Measurements from ENCODE around the gene C1orf167. TPM values are rescaled to one million over a fixed set of nuclear protein-coding genes. Genes with fewer than 3 reads are reported as not detected.

C1orf167 gene
- total and polyA plus RNA-seq, 2 experiments from 2014 or later, result 1.7 to 2.2 TPM

DNA sequence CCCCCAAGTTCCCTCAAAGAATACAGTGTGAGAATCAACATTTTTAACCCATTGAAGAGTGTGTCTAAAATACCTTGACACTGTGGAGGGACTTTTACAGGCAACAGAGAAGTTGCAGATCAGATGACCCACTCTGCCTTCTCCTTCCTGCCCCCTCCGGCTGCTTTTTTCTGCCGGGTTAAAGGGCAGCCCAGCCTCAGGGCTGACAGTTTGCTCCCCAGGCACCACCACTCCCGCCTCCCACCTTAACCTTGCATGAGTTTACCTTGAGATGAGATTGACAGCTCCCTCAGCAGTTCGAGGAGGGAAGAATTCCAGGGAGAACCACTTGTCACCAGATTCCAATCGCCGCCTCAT is 40.6 kb downstream of the C1orf167 start:
- ATAC-seq, result no peak
- no peaks in the 10 kb centered on the region for H3K27me3 ChIP-seq (ENCODE audit: insufficient read depth)
- Mint-ChIP-seq H3K27ac (0 out of 2 replicates have a peak overlapping the region, but pooled peaks have one; percentile 56), H3K4me3 (peak overlapping the region; percentile 92), H3K27me3 (ENCODE audit: insufficient read depth, low read depth, poor library complexity) (peaks cover 10% of the 10 kb centered on the region), H3K9me3 (peaks cover 2% of the 10 kb centered on the region; the same call in 1 of the 3 replicates), H3K36me3 (ENCODE audit: low read depth) (peaks cover 29% of the 10 kb centered on the region), H3K4me1 (peaks cover 40% of the 10 kb centered on the region)
- peaks cover 32% of the 10 kb centered on the region for H3K4me1 ChIP-seq (ENCODE audit: insufficient read depth)
- H3K9me2 ChIP-seq (ENCODE audit: insufficient read depth), result no peaks in the 10 kb centered on the region
- DNase-seq (ENCODE audit: low spot score), result peak; percentile 55
- peaks cover 25% of the 10 kb centered on the region for H3K79me2 ChIP-seq (replicated peaks; ENCODE audit: insufficient read depth)
- no peak overlapping the region for H2AFZ ChIP-seq
- no peaks in the 10 kb centered on the region; the same call in 1 of the 2 replicates for H3K36me3 ChIP-seq (ENCODE audit: insufficient read depth)
- H4K20me1 ChIP-seq (replicated peaks; ENCODE audit: insufficient read depth), result no peaks in the 10 kb centered on the region; the same call in 1 of the 2 replicates
- peak overlapping the region; percentile 100 for H3K4me2 ChIP-seq
- TF ChIP-seq STAT1 (IDR thresholded peaks at IDR 0.05; ENCODE audit: unreplicated experiment) (no peak), JUNB (IDR thresholded peaks at IDR 0.05; ENCODE audit: unreplicated experiment) (no peak), CREB1 (CRISPR knock-in tag; IDR thresholded peaks at IDR 0.05; ENCODE audit: low read depth) (no peak), EZH2phosphoT487 (IDR thresholded peaks at IDR 0.05; ENCODE audit: unreplicated experiment) (no peak), NANOG (IDR thresholded peaks at IDR 0.05; ENCODE audit: borderline replicate concordance) (no peak), POLR2AphosphoS5 (IDR thresholded peaks at IDR 0.05; ENCODE audit: low read depth) (no peak)
- TF ChIP-seq, protein P1, sequence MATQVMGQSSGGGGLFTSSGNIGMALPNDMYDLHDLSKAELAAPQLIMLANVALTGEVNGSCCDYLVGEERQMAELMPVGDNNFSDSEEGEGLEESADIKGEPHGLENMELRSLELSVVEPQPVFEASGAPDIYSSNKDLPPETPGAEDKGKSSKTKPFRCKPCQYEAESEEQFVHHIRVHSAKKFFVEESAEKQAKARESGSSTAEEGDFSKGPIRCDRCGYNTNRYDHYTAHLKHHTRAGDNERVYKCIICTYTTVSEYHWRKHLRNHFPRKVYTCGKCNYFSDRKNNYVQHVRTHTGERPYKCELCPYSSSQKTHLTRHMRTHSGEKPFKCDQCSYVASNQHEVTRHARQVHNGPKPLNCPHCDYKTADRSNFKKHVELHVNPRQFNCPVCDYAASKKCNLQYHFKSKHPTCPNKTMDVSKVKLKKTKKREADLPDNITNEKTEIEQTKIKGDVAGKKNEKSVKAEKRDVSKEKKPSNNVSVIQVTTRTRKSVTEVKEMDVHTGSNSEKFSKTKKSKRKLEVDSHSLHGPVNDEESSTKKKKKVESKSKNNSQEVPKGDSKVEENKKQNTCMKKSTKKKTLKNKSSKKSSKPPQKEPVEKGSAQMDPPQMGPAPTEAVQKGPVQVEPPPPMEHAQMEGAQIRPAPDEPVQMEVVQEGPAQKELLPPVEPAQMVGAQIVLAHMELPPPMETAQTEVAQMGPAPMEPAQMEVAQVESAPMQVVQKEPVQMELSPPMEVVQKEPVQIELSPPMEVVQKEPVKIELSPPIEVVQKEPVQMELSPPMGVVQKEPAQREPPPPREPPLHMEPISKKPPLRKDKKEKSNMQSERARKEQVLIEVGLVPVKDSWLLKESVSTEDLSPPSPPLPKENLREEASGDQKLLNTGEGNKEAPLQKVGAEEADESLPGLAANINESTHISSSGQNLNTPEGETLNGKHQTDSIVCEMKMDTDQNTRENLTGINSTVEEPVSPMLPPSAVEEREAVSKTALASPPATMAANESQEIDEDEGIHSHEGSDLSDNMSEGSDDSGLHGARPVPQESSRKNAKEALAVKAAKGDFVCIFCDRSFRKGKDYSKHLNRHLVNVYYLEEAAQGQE (IDR thresholded peaks at IDR 0.05; ENCODE audit: unreplicated experiment), result no peak
- TF ChIP-seq, protein P2, sequence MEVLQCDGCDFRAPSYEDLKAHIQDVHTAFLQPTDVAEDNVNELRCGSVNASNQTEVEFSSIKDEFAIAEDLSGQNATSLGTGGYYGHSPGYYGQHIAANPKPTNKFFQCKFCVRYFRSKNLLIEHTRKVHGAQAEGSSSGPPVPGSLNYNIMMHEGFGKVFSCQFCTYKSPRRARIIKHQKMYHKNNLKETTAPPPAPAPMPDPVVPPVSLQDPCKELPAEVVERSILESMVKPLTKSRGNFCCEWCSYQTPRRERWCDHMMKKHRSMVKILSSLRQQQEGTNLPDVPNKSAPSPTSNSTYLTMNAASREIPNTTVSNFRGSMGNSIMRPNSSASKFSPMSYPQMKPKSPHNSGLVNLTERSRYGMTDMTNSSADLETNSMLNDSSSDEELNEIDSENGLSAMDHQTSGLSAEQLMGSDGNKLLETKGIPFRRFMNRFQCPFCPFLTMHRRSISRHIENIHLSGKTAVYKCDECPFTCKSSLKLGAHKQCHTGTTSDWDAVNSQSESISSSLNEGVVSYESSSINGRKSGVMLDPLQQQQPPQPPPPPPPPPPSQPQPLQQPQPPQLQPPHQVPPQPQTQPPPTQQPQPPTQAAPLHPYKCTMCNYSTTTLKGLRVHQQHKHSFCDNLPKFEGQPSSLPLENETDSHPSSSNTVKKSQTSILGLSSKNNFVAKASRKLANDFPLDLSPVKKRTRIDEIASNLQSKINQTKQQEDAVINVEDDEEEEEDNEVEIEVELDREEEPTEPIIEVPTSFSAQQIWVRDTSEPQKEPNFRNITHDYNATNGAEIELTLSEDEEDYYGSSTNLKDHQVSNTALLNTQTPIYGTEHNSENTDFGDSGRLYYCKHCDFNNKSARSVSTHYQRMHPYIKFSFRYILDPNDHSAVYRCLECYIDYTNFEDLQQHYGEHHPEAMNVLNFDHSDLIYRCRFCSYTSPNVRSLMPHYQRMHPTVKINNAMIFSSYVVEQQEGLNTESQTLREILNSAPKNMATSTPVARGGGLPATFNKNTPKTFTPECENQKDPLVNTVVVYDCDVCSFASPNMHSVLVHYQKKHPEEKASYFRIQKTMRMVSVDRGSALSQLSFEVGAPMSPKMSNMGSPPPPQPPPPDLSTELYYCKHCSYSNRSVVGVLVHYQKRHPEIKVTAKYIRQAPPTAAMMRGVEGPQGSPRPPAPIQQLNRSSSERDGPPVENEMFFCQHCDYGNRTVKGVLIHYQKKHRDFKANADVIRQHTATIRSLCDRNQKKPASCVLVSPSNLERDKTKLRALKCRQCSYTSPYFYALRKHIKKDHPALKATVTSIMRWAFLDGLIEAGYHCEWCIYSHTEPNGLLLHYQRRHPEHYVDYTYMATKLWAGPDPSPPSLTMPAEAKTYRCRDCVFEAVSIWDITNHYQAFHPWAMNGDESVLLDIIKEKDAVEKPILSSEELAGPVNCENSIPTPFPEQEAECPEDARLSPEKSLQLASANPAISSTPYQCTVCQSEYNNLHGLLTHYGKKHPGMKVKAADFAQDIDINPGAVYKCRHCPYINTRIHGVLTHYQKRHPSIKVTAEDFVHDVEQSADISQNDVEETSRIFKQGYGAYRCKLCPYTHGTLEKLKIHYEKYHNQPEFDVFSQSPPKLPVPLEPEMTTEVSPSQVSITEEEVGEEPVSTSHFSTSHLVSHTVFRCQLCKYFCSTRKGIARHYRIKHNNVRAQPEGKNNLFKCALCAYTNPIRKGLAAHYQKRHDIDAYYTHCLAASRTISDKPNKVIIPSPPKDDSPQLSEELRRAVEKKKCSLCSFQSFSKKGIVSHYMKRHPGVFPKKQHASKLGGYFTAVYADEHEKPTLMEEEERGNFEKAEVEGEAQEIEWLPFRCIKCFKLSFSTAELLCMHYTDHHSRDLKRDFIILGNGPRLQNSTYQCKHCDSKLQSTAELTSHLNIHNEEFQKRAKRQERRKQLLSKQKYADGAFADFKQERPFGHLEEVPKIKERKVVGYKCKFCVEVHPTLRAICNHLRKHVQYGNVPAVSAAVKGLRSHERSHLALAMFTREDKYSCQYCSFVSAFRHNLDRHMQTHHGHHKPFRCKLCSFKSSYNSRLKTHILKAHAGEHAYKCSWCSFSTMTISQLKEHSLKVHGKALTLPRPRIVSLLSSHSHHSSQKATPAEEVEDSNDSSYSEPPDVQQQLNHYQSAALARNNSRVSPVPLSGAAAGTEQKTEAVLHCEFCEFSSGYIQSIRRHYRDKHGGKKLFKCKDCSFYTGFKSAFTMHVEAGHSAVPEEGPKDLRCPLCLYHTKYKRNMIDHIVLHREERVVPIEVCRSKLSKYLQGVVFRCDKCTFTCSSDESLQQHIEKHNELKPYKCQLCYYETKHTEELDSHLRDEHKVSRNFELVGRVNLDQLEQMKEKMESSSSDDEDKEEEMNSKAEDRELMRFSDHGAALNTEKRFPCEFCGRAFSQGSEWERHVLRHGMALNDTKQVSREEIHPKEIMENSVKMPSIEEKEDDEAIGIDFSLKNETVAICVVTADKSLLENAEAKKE (CRISPR knock-in tag; IDR thresholded peaks at IDR 0.05), result no peak
- TF ChIP-seq, protein P3, sequence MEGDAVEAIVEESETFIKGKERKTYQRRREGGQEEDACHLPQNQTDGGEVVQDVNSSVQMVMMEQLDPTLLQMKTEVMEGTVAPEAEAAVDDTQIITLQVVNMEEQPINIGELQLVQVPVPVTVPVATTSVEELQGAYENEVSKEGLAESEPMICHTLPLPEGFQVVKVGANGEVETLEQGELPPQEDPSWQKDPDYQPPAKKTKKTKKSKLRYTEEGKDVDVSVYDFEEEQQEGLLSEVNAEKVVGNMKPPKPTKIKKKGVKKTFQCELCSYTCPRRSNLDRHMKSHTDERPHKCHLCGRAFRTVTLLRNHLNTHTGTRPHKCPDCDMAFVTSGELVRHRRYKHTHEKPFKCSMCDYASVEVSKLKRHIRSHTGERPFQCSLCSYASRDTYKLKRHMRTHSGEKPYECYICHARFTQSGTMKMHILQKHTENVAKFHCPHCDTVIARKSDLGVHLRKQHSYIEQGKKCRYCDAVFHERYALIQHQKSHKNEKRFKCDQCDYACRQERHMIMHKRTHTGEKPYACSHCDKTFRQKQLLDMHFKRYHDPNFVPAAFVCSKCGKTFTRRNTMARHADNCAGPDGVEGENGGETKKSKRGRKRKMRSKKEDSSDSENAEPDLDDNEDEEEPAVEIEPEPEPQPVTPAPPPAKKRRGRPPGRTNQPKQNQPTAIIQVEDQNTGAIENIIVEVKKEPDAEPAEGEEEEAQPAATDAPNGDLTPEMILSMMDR (conservative IDR thresholded peaks at IDR 0.05; ENCODE audit: low read depth in 2 of 2), result no peak
- H3F3A ChIP-seq (replicated peaks; ENCODE audit: low read depth), result peaks cover 22% of the 10 kb centered on the region; the same call in 1 of the 2 replicates
- H3K27ac ChIP-seq (ENCODE audit: low read depth), result peak overlapping the region; percentile 88; the same call in 1 of the 2 replicates
- peak overlapping the region; percentile 98 for H3K4me3 ChIP-seq
